ENCODE results near the gene NRTN. TPM values are rescaled to one million over a fixed set of nuclear protein-coding genes. Genes with fewer than 3 reads are reported as not detected.

NRTN gene
- total and polyA plus RNA-seq, 10 donors = 0.29 to 2.3 (median 0.32) TPM; not detected in 5

DNA sequence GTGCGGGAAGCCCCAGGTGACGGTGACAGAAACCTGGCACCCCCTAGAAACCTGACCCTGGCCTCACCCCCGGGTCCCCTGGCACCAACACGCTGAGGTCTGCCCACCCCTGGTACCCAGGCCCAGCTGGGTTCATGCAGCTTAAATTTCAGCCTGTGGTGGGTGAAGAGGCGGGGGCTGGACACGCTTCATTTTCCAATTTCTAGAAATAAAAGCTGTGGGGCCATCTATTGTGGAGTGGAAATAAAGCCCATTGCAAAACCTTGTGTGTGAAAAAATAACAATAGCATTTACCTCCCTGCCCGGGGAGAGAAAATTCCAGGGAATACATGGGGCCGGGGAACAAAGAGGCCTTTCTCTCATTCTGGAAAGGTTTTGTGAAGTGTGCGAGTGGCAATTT is 73.0 kb downstream of the NRTN start:
- 71 to 86% (median 83%) methylated on average over 9 of the region's 9 CpGs for WGBS, 5 donors
- Histone ChIP-seq H3K36me3 (no peaks in the 10 kb centered on the region), H3K27ac (no peak overlapping the region), H3K9me3 (no peaks in the 10 kb centered on the region), H3K4me3 (no peak overlapping the region), H3K4me1 (peaks cover 0 to 4% (median 0%) of the 10 kb centered on the region in 6 donors), H3K27me3 (replicated peaks in 1 of 7) (peaks cover 0 to 73% (median 13%) of the 10 kb centered on the region in 7 donors)
- DNase-seq = no peak
- intact Hi-C loops (cut with DNase I; ENCODE audit: low total_unique reads) = no loop called here
- no peak for TF ChIP-seq POLR2A (IDR thresholded peaks at IDR 0.05)
- TF ChIP-seq POLR2AphosphoS5 (IDR thresholded peaks at IDR 0.05) = no peak
- no peak for TF ChIP-seq CTCF (IDR thresholded peaks at IDR 0.05 in 8 of 11, conservative IDR thresholded peaks at IDR 0.05 in 3 of 11)

Other genes starting within 250 kb of the NRTN start
- gene TINCR, start 237.1 kb upstream of the NRTN start, total RNA-seq = under 1 TPM in 5 of 7 donors, not detected in 2; 0.26 to 0.73 (median 0.27) TPM
- under 1 TPM; 0.05 to 0.10 (median 0.09) TPM for gene TINCR, start 237.1 kb upstream of the NRTN start, polyA plus RNA-seq
- gene SAFB2, start 182.3 kb upstream of the NRTN start, total RNA-seq = 100 to 1,000 TPM in 6 of 7 donors, 10 to 100 TPM in 1; 73.4 to 146 (median 117) TPM
- 10 to 100 TPM; 34.8 to 90.6 (median 60.1) TPM for gene SAFB2, start 182.3 kb upstream of the NRTN start, polyA plus RNA-seq
- gene SAFB, start 182.0 kb upstream of the NRTN start, total RNA-seq = 100 to 1,000 TPM in 5 of 7 donors, 10 to 100 TPM in 2; 94.5 to 161 (median 112) TPM
- 10 to 100 TPM; 41.7 to 70.0 (median 64.8) TPM for gene SAFB, start 182.0 kb upstream of the NRTN start, polyA plus RNA-seq
- gene MICOS13, start 124.6 kb upstream of the NRTN start, total RNA-seq = 10 to 100 TPM; 15.7 to 41.0 (median 36.8) TPM
- 10 to 100 TPM; 71.0 to 89.5 (median 78.0) TPM for gene MICOS13, start 124.6 kb upstream of the NRTN start, polyA plus RNA-seq
- 1 to 10 TPM; 1.9 to 8.8 (median 3.1) TPM for gene HSD11B1L, start 124.0 kb upstream of the NRTN start, total RNA-seq
- gene HSD11B1L, start 124.0 kb upstream of the NRTN start, polyA plus RNA-seq = 1 to 10 TPM; 3.3 to 5.5 (median 3.8) TPM
- gene RPL36, start 114.8 kb upstream of the NRTN start, total RNA-seq = 100 to 1,000 TPM; 294 to 922 (median 652) TPM
- gene RPL36, start 114.8 kb upstream of the NRTN start, polyA plus RNA-seq = 1,000 to 10,000 TPM; 2,501 to 2,825 (median 2,795) TPM
- 10 to 100 TPM; 33.1 to 65.8 (median 56.5) TPM for gene LONP1, start 84.9 kb upstream of the NRTN start, total RNA-seq
- 10 to 100 TPM; 29.2 to 48.2 (median 42.6) TPM for gene LONP1, start 84.9 kb upstream of the NRTN start, polyA plus RNA-seq
- not detected for gene CATSPERD, start 84.4 kb upstream of the NRTN start, total RNA-seq
- not detected for gene CATSPERD, start 84.4 kb upstream of the NRTN start, polyA plus RNA-seq
- gene PRR22, start 20.3 kb upstream of the NRTN start, total RNA-seq = 1 to 10 TPM; 1.4 to 4.7 (median 2.4) TPM
- gene PRR22, start 20.3 kb upstream of the NRTN start, polyA plus RNA-seq = 10 to 100 TPM in 2 of 3 donors, 1 to 10 TPM in 1; 4.9 to 11.4 (median 10.6) TPM
- gene DUS3L, start 13.9 kb upstream of the NRTN start, total RNA-seq = 10 to 100 TPM; 22.7 to 63.9 (median 34.5) TPM
- gene DUS3L, start 13.9 kb upstream of the NRTN start, polyA plus RNA-seq = 10 to 100 TPM; 31.3 to 57.4 (median 52.5) TPM
- gene FUT6, start 34.6 kb downstream of the NRTN start, total RNA-seq = under 1 TPM in 2 of 7 donors, not detected in 5; 0.20 to 0.44 TPM
- gene FUT6, start 34.6 kb downstream of the NRTN start, polyA plus RNA-seq = under 1 TPM; 0.06 to 0.13 (median 0.07) TPM
- not detected for gene FUT3, start 46.4 kb downstream of the NRTN start, total RNA-seq
- under 1 TPM in 2 of 3 donors, not detected in 1; 0.06 to 0.12 TPM for gene FUT3, start 46.4 kb downstream of the NRTN start, polyA plus RNA-seq
- not detected for gene FUT5, start 65.5 kb downstream of the NRTN start, total RNA-seq
- gene FUT5, start 65.5 kb downstream of the NRTN start, polyA plus RNA-seq = not detected
- 100 to 1,000 TPM in 6 of 7 donors, 10 to 100 TPM in 1; 83.8 to 156 (median 116) TPM for gene NDUFA11, start 98.7 kb downstream of the NRTN start, total RNA-seq
- gene NDUFA11, start 98.7 kb downstream of the NRTN start, polyA plus RNA-seq = 100 to 1,000 TPM; 252 to 377 (median 345) TPM
- 10 to 100 TPM in 6 of 7 donors, 1 to 10 TPM in 1; 8.5 to 15.9 (median 12.5) TPM for gene VMAC, start 99.8 kb downstream of the NRTN start, total RNA-seq
- 1 to 10 TPM; 2.1 to 9.6 (median 3.3) TPM for gene VMAC, start 99.8 kb downstream of the NRTN start, polyA plus RNA-seq
- 10 to 100 TPM; 14.7 to 20.7 (median 17.6) TPM for gene CAPS, start 109.2 kb downstream of the NRTN start, total RNA-seq
- 10 to 100 TPM; 23.7 to 61.8 (median 51.3) TPM for gene CAPS, start 109.2 kb downstream of the NRTN start, polyA plus RNA-seq
- 10 to 100 TPM; 68.5 to 92.9 (median 71.2) TPM for gene RANBP3, start 173.1 kb downstream of the NRTN start, total RNA-seq
- gene RANBP3, start 173.1 kb downstream of the NRTN start, polyA plus RNA-seq = 10 to 100 TPM; 27.5 to 44.3 (median 30.2) TPM

Data from spleen (tissue), 11 donors.